H1 (cell line): ENCODE measurements around the gene HDAC9. TPM values are rescaled to one million over a fixed set of nuclear protein-coding genes. Genes with fewer than 3 reads are reported as not detected.

Source experiments
- EZH2 ChIP-seq: fragments of 200-600 bp; sonication (generic); IDR thresholded peaks from 2 replicates; pipeline ENCODE4 v1.7.1; 2012; ENCODE audit warnings: low read depth, mild to moderate bottlenecking, moderate library complexity, low read length, inconsistent platforms; ENCODE audit not compliant: severe bottlenecking
- KDM4A ChIP-seq: IDR thresholded peaks from one replicate; pipeline ENCODE4 v1.7.1; 2012; ENCODE audit warnings: low read depth, mild to moderate bottlenecking, moderate library complexity, low read length, inconsistent platforms; ENCODE audit not compliant: severe bottlenecking
- NANOG ChIP-seq: IDR thresholded peaks from 2 replicates; pipeline ENCODE4 v1.6.1; 2011; ENCODE audit warnings: low read length, low read depth, mild to moderate bottlenecking, inconsistent platforms; ENCODE audit not compliant: insufficient read depth, poor library complexity, severe bottlenecking
- POLR2A ChIP-seq, 2 experiments: IDR thresholded peaks; 1 replicate in 1 of 2; 2 replicates in 1 of 2; pipeline ENCODE4 v1.6.1; 2011; ENCODE audit warnings: low read depth in 2 of 2, low read length in 2 of 2, mild to moderate bottlenecking in 2 of 2; ENCODE audit errors: control extremely low read depth in 1 of 2
- polyA plus RNA-seq, 7 experiments: library from polyadenylated mRNA; depleted of rRNA in 3 of 7; stranded (reverse) in 5 of 7; unstranded in 2 of 7; fragments of >200 nt in 5 of 7; fragments of 200-250 nt in 2 of 7; gene quantifications; 1 replicate in 5 of 7; 2 replicates in 1 of 7; 4 replicates in 1 of 7; pipeline versions ENCODE4 v1.2.1 to v1.2.3, GENCODE V29; 2011 to 2013; ENCODE audit warnings: missing spikeins in 2 of 7, mixed read lengths in 2 of 7
- total RNA-seq: library from RNA; stranded (reverse); fragmentation: NEBNext Ultra II Directional; extraction: Animal tissue kit (Norgen Biotek cat#: 25700); gene quantifications from 2 replicates; pipeline ENCODE4 v1.2.1, GENCODE V29; 2021
- TF ChIP-seq, protein P1 (sequence below): IDR thresholded peaks from 2 replicates; pipeline ENCODE4 v1.6.1; 2011; ENCODE audit warnings: low read depth, mild to moderate bottlenecking, low read length; ENCODE audit not compliant: insufficient read depth

HDAC9 gene
- total and polyA plus RNA-seq, 2 of the 8 experiments (the other 6 are each of a cell fraction or from before 2014, with no cell fraction given) = 9.5 to 13.1 TPM

DNA sequence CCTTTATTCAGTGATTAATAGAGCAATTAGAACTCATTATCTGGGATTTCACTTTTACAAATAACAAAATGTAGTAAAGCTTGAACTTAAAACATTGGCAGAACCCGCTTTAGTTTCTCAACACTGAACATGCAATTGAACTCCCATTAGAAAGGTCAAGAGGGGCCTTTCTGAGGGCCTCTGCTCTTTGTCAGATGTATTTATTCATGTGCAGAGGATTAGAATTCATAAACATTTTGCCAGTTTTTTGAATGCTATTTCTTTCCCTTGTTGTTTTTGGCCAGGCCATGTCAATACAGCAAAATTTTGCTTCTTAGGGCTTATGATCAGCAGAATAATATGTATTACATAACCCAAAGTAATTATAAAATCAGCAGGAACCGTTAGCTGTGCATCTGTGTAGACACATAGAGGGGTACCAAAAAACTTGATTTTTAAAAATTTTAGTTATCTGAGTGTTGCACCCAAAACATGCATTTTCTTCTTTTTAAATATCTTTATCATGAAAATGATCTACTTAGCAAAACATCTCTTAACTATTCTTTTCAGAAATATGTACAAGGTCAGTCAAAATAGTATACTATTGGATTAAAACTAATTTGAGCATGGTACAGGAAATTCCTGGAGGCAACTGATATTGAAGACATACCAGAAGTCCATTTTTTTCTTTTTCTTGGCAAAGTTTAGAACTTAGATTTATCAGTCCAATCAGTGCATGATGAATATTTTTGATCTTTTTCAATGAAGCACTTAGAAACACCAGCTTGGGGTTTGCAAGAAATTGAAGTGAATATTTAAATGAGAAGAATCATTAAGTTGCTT is 444.4 kb downstream of the HDAC9 start (continued):
- TF ChIP-seq EZH2 (no peak), NANOG (no peak), POLR2A (IDR thresholded peaks at IDR 0.05; ENCODE audit: control extremely low read depth in 1 of 2, low read depth in 2 of 2, low read length in 2 of 2) (no peak), KDM4A (no peak)
- TF ChIP-seq, protein P1, sequence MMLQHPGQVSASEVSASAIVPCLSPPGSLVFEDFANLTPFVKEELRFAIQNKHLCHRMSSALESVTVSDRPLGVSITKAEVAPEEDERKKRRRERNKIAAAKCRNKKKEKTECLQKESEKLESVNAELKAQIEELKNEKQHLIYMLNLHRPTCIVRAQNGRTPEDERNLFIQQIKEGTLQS = no peak
